Suprapubic skin (tissue), 4 donors: ENCODE data around the gene ANKRD42.

ENCODE experiments used
- EP300 ChIP-seq: sonication (generic); formaldehyde crosslinking; IDR thresholded peaks from one replicate; pipeline ENCODE4 v1.6.1; 2017; ENCODE audit warnings: antibody characterized with exemption
- POLR2A ChIP-seq, 2 donors: fragments of 450-650 bp; IDR thresholded peaks; one replicate each; pipeline ENCODE4 v1.6.1; 2017; ENCODE audit warnings: antibody characterized with exemption in 2 of 2, mild to moderate bottlenecking in 2 of 2, moderate library complexity in 2 of 2
- POLR2AphosphoS5 ChIP-seq, 3 donors: sonication (generic); formaldehyde crosslinking; IDR thresholded peaks; one replicate each; pipeline ENCODE4 v1.6.1; 2017; ENCODE audit warnings: antibody characterized with exemption in 3 of 3
- TF ChIP-seq, protein P1 (sequence below), 2 donors: fragments of 200-600 bp in 1 of 2; fragments of 450-650 bp in 1 of 2; sonication (generic) in 1 of 2; IDR thresholded peaks; one replicate each; pipeline ENCODE4 v1.5.1; 2016 to 2019; ENCODE audit warnings: antibody characterized with exemption in 2 of 2, mild to moderate bottlenecking in 1 of 2, moderate library complexity in 1 of 2

DNA sequence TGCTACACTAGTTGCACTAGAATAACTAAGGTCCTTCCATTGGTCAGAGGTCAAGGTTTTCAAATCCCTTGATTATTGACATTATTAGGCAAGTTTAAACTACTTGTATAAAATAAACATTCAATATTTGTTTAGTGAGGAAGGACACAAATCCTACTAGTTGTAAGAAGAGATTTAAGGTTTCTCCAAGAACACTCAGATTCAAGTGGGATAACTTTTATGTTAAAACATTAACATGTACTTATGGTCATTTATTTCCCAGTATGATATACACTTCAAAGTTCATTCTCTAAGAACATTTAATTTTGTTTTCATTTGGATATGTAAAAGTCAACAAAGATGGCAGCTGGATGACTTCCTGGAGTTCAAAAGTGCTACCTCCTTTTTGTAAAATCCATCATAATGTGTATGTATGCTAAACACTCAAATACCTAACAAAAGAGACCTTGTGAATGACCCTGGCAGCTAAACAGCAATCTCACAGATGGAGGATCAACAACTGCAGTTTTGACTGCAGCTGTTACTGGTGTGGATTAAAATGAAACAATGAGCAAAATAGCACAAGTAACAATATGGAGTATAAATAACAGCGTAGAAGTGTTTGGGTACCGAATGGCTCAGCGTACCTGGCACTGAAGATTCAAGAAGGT lies 91.1 kb downstream of the ANKRD42 start:
- TF ChIP-seq, protein P1, sequence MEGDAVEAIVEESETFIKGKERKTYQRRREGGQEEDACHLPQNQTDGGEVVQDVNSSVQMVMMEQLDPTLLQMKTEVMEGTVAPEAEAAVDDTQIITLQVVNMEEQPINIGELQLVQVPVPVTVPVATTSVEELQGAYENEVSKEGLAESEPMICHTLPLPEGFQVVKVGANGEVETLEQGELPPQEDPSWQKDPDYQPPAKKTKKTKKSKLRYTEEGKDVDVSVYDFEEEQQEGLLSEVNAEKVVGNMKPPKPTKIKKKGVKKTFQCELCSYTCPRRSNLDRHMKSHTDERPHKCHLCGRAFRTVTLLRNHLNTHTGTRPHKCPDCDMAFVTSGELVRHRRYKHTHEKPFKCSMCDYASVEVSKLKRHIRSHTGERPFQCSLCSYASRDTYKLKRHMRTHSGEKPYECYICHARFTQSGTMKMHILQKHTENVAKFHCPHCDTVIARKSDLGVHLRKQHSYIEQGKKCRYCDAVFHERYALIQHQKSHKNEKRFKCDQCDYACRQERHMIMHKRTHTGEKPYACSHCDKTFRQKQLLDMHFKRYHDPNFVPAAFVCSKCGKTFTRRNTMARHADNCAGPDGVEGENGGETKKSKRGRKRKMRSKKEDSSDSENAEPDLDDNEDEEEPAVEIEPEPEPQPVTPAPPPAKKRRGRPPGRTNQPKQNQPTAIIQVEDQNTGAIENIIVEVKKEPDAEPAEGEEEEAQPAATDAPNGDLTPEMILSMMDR (IDR thresholded peaks at IDR 0.05): no peak
- TF ChIP-seq POLR2AphosphoS5 (IDR thresholded peaks at IDR 0.05): no peak
- no peak for TF ChIP-seq POLR2A (IDR thresholded peaks at IDR 0.05)
- TF ChIP-seq EP300: no peak
